ENCODE measurements around the gene ZNF664. TPM values are rescaled to one million over a fixed set of nuclear protein-coding genes. Genes with fewer than 3 reads are reported as not detected.

The ZNF664 gene
- total and polyA plus RNA-seq, 9 of the 15 experiments (the other 6 are each of a cell fraction or from before 2014, with no cell fraction given): 3.3 to 101 (median 63.6) TPM

DNA sequence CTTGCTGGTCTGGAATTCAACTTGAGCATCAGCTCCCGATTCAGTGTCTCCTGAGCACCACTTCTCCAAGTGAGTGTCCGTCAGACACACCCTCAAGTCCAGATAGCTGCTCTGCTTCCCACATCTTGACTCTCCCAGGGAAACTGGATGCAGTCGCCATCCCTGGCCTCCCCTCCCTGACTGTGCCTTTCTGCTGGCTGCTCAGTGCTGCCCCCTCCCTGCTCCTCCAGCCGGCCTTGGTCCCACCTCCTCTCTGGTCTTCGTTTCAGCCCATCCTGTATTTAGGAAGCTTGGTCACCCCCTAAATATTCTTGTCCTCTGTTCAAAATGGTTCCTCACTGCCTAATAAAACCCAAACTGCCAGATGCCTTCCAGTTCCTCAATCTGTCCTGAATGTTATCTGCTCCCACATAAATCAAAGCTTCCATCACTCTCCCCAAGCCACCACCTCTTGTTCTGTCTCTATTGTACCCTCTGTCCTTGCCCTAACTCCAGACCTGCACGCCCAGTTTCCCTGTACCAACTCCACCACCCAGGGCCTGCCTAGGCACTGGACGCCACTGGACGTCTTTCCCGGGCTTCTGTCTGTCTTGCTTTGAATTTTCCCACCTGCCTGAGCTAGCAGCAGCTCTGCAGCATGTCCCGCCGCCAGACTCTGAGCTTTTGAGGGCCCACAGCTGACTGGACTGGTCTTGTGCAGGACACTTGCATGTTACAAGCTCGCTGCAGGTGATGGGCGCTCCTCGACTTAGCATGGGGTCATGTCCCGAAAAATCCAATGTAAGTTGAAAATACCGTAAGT is 34.1 kb upstream of the ZNF664 start (continued):
- TF ChIP-seq FOXA3 (CRISPR knock-in tag; conservative IDR thresholded peaks at IDR 0.05 in 1 of 2, IDR thresholded peaks at IDR 0.05 in 1 of 2) (no peak), TFAM (CRISPR knock-in tag; conservative IDR thresholded peaks at IDR 0.05) (no peak), ZNF436 (CRISPR knock-in tag; IDR thresholded peaks at IDR 0.05) (no peak)
- TF ChIP-seq, protein P1, sequence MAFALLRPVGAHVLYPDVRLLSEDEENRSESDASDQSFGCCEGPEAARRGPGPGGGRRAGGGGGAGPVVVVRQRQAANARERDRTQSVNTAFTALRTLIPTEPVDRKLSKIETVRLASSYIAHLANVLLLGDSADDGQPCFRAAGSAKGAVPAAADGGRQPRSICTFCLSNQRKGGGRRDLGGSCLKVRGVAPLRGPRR (CRISPR knock-in tag; IDR thresholded peaks at IDR 0.05): no peak
- TF ChIP-seq, protein P2, sequence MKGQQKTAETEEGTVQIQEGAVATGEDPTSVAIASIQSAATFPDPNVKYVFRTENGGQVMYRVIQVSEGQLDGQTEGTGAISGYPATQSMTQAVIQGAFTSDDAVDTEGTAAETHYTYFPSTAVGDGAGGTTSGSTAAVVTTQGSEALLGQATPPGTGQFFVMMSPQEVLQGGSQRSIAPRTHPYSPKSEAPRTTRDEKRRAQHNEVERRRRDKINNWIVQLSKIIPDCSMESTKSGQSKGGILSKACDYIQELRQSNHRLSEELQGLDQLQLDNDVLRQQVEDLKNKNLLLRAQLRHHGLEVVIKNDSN (CRISPR knock-in tag; IDR thresholded peaks at IDR 0.05): no peak

DNA sequence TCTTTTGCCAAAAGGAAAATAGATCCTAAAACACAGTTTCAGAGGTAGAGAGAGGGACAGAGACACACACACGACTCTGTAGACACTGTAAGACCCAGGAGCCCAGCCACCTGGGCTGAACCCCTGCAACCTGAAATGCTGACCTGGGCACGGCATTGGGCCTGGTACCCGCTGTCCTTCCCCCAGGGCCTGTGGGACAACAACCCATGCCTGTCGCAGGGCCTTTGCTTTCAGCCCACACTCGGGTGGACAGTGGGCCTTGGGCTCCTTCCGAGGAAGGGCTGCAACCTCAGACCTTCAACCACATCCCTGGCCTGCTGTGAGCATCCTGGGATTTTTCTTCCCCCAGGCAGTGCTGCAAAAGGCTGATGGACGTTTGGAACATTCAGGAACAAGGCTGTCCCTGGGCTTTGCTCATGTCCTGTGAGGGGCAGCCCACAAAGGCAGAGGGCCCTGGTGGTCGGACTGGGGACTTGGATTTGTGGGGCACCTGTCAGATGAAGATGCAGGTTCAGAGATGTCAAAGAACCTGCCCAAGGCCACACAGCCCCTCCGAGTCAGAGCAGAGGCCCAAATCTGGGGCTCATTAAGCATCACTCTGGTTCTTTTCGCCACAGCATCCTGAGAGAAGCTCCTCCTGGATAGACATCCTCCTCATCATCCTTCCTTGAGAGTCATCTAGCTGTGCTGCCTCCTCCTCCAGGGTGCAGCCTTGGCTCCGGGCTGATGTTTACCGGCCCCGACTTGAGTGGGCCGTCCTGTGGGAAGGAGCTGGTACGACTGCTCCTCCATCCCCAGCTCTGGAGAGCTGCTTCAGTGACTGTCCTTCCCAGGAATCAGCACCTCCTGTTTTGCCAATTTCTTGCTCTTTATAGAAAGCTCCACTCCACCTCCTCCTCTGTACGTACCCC is 33.0 kb upstream of the ZNF664 start:
- POLR2A ChIA-PET: interaction anchor here (0.9 to 1.5 kb wide), 4 partner anchors 9 to 57 kb away, joined by 3 read pairs; no protein-coding TSS in a partner anchor
- intact Hi-C loops (cut with micrococcal nuclease) (no loop called here), in situ Hi-C loops (cut with MboI) (no loop called here)
- H3K4me2 ChIP-seq (ENCODE audit: insufficient read depth, low read length): no peak overlapping the region
- FAIRE-seq: no peak
- no peaks in the 10 kb centered on the region for H3K79me2 ChIP-seq (ENCODE audit: control insufficient read depth, insufficient read depth, low read length)
- WGBS (ENCODE audit: insufficient coverage, low coverage, missing lambda C conversion rate): 6% methylated on average over 16 of the region's 16 CpGs
- H3K27ac ChIP-seq (ENCODE audit: extremely low read depth, low read depth, low read length): no peak overlapping the region
- no peak for ATAC-seq
- H3K27me3 ChIP-seq (ENCODE audit: control insufficient read depth in 2 of 2, insufficient read depth in 2 of 2, low read length in 2 of 2): peaks cover 48 to 77% of the 10 kb centered on the region in 2 experiments; a peak in 4 of 5 replicates
- H3K4me3 ChIP-seq: no peak overlapping the region
- no peaks in the 10 kb centered on the region for H3K36me3 ChIP-seq (ENCODE audit: control insufficient read depth, insufficient read depth, low read length)
- no peak overlapping the region for H2AFZ ChIP-seq (ENCODE audit: low read depth, low read length)
- peaks cover 0 to 10% of the 10 kb centered on the region in 2 experiments; a peak in 3 of 5 replicates for H3K4me1 ChIP-seq (replicated peaks in 1 of 2; ENCODE audit: control insufficient read depth in 2 of 2, insufficient read depth in 2 of 2, low read length in 2 of 2)
- no peak overlapping the region for H3K9ac ChIP-seq (ENCODE audit: insufficient read depth in 1 of 2, low read depth in 2 of 2, low read length in 2 of 2)
- CTCF ChIA-PET (ENCODE audit: low intra/inter-chr PET ratio): interaction anchor here (1.1 kb wide), 1 partner anchor 44 kb away, joined by 3 read pairs; no protein-coding TSS in a partner anchor
- no peak for DNase-seq (ENCODE audit: extremely low read depth in 1 of 4, low spot score in 3 of 4)
- no peaks in the 10 kb centered on the region; the same call in 1 of the 2 replicates for H3K9me3 ChIP-seq (replicated peaks; ENCODE audit: control insufficient read depth, insufficient read depth, low read depth, low read length)
- H3K9me1 ChIP-seq (ENCODE audit: control insufficient read depth, insufficient read depth, low read length): no peaks in the 10 kb centered on the region
- no TSS peak for BruUV-seq (replicated peaks)
- peaks cover 7% of the 10 kb centered on the region for H4K20me1 ChIP-seq (replicated peaks; ENCODE audit: control insufficient read depth, insufficient read depth, low read length)
- TF ChIP-seq, protein P3, sequence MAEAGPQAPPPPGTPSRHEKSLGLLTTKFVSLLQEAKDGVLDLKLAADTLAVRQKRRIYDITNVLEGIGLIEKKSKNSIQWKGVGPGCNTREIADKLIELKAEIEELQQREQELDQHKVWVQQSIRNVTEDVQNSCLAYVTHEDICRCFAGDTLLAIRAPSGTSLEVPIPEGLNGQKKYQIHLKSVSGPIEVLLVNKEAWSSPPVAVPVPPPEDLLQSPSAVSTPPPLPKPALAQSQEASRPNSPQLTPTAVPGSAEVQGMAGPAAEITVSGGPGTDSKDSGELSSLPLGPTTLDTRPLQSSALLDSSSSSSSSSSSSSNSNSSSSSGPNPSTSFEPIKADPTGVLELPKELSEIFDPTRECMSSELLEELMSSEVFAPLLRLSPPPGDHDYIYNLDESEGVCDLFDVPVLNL (CRISPR knock-in tag; IDR thresholded peaks at IDR 0.05; ENCODE audit: low read depth): no peak
- TF ChIP-seq, protein P4, sequence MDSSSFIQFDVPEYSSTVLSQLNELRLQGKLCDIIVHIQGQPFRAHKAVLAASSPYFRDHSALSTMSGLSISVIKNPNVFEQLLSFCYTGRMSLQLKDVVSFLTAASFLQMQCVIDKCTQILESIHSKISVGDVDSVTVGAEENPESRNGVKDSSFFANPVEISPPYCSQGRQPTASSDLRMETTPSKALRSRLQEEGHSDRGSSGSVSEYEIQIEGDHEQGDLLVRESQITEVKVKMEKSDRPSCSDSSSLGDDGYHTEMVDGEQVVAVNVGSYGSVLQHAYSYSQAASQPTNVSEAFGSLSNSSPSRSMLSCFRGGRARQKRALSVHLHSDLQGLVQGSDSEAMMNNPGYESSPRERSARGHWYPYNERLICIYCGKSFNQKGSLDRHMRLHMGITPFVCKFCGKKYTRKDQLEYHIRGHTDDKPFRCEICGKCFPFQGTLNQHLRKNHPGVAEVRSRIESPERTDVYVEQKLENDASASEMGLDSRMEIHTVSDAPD (CRISPR knock-in tag; IDR thresholded peaks at IDR 0.05): no peak
- TF ChIP-seq CBX2 (IDR thresholded peaks at IDR 0.05; ENCODE audit: insufficient read depth, low read length, poor library complexity, severe bottlenecking) (no peak), EHMT2 (IDR thresholded peaks at IDR 0.05) (no peak), KLF13 (tag; IDR thresholded peaks at IDR 0.05; ENCODE audit: borderline replicate concordance, low read depth) (no peak), ZNF695 (CRISPR knock-in tag; IDR thresholded peaks at IDR 0.05) (no peak)
- TF ChIP-seq, protein P5, sequence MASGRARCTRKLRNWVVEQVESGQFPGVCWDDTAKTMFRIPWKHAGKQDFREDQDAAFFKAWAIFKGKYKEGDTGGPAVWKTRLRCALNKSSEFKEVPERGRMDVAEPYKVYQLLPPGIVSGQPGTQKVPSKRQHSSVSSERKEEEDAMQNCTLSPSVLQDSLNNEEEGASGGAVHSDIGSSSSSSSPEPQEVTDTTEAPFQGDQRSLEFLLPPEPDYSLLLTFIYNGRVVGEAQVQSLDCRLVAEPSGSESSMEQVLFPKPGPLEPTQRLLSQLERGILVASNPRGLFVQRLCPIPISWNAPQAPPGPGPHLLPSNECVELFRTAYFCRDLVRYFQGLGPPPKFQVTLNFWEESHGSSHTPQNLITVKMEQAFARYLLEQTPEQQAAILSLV (tag; IDR thresholded peaks at IDR 0.05): no peak
